Cardiac septum (tissue), 1 donor: ENCODE results near the gene GRIA4. TPM values are rescaled to one million over a fixed set of nuclear protein-coding genes. Genes with fewer than 3 reads are reported as not detected.

Experiments
- DNase-seq: peaks from one replicate; pipeline ENCODE4 v3.0.0-alpha.2; 2020; ENCODE audit warnings: low spot score
- intact Hi-C: fragments of 100-400 bp; cut with DNase I; formaldehyde crosslinking; loops from one replicate; pipeline ENCODE4 v1.14.0; 2022
- total RNA-seq: library from RNA; stranded (reverse); fragmentation: NEBNext Ultra II Directional; extraction: Animal tissue kit (Norgen Biotek cat#: 25700); gene quantifications from one replicate; pipeline ENCODE4 v1.2.1, GENCODE V29; 2021
- donor health status: DM: no; HTN: no; CAD: no.

GRIA4 gene
- total RNA-seq, 1 donor from 2014 or later, result 0.43 TPM

DNA sequence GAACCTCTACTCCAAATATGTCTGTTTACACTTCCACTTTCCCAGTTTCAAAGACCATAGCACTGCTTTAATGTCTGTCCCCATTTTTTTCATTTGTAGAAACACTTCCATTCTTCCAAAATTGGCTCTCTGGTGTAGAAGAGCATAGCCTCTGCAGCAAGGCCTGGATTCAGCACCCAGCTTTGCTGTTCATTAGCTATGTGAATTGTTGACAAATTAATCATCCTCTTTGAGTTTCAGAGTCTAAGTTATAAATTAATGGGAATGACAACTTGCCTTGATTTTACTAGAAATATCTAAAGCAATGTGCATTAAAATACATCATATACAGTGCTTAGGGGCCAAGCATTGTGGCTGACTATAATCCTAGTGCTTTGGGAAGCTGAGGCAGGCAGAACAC is 22.4 kb downstream of the GRIA4 start:
- intact Hi-C loops, result no loop called here
- DNase-seq, result no peak

DNA sequence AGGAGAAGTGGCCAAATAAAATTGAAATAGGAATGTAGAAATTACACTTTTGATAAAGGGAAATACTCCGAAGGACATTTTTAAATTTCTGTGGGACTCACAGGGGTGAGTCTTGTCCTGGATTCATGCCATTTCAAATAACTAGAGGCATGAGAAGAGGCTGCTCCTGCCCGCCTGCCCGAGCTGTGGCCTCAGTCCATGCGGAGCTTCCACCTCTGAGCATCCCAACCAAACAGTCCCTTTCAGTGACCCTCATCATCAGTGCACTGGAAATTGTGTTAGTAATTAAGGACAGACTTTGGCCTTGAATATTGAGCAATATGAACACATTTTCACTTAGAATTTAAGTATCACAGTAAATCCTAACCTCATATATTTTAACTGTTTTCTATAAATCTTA is 25.6 kb downstream of the GRIA4 start:
- no peak for DNase-seq
- intact Hi-C loops, result no loop called here

DNA sequence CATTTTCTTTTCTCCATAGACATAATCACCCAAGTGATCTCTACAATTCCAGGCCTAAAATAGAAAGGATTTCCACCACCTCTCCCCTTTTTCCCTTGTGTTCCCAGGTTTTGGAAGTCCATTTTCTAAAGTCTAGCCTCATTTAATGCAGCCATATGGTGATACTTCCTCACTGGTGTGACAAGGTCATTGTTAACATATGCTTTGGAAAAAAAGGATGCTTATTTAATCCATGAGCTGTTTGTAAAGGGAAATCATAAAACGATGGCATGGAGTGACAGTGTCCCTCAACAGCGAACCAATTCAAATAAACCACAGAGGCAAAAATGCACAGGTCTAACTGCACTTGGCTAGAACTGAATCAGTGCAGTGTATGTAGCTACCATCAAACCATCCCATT is 26.6 kb downstream of the GRIA4 start:
- no peak for DNase-seq

DNA sequence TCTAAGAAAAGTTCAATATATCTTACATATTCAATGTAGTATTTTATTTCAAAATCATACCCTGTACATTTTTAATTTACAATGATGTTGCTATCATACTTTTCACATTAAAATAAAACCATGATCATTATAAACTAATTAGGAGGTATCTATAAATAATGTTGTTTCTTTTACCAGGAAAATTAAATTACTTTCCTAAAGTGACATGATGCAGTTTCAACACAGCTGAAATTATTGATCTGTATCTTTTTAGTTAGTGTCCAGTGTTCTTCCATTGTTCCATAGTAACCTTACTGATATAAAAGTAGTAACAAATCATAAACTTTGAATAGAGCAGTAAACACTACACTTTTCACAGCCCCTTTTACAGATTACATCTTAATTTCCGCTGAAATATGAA is 29.7 kb downstream of the GRIA4 start:
- intact Hi-C loops, result no loop called here
- no peak for DNase-seq

More for the DNA sequence above, 26.6 kb downstream of the GRIA4 start:
- intact Hi-C loops, result no loop called here

DNA sequence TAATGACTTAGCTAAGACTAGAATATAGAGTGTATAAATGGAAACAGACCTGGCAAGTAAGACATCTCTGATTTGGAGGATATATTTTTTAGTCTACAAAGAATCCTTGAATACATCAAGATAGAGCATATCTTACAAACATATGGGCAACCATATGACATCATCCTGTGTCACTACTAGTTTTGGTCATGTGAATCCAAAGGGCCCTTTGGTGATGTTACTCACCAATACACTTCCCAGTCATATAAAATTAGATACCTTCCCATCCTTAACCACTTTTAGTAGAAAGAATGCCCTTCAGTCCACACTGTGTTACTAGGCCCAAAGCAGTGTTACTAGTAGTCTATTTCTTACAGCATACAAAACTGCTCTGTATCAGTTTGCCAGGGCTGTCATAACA is 31.6 kb downstream of the GRIA4 start:
- intact Hi-C loops, result no loop called here
- no peak for DNase-seq

DNA sequence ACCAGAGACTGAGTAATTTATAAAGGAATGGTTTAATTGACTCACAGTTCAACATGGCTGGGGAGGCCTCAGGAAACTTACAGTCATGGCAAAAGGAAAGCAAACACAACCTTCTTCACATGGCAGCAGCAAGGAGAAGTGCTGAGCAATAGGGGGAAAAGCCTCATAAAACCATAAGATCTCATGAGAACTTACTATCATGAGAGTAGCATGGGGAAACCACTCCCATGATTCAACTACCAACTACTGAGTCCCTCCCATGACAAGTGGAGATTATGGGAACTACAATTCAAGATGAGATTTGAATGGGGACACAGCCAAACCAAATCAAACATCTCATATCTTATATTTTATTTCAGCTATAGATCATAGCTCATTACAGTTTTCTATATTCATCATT is 33.0 kb downstream of the GRIA4 start:
- no peak for DNase-seq
- intact Hi-C loops, result no loop called here

DNA sequence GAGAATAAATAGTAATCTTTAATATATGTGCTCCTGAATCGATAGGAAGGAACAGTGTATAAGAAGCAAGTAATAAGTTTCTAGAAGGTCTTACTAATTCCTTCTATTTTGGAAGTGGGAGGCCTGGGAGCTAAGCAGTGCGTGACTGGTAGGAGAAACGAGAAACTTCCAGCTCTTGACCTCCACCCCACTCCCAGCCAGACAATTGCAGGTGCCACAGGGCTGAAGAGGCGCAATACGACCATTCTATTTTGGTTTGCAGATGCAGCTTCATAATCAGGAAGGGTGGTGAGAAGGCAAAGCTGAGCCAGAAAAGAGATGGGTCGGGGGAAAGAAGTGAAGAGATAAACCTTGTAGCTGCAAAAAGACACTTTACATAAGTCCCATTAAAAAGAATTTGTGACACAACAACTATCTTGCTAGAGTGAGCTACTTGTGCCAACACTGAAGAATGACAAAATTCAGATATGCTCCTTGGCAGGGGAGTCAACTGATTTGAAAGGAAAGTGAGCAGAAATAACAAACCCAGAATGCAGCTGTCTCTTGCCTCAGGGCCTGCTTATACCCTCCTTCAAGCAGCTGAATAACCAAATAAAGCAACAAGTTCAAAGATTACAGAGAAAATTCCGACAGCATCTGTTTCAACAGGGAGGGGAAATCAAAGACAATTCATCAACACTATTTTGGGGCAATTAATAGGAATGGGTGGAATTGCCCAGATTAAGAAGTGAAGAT is 35.1 kb downstream of the GRIA4 start:
- intact Hi-C loops, result no loop called here
- DNase-seq, result no peak

DNA sequence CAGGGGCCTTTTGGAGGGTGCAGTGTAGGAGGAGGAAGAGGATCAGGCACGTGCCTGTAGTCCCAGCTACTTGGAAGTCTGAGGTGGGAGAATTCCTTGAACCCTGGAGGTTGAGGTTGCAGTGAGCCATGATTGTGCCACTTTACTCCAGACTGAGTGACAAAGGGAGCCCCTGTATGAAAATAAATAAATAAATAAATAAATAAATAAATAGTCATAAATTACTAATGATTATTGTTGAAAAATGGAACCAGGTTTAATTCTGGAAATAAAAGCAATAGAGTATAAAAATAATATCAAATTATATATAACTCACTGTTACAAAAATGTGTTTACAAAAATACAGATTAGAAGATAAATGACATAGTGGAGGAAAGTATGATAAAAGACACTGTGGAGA is 37.9 kb downstream of the GRIA4 start:
- intact Hi-C loops, result no loop called here
- no peak for DNase-seq

DNA sequence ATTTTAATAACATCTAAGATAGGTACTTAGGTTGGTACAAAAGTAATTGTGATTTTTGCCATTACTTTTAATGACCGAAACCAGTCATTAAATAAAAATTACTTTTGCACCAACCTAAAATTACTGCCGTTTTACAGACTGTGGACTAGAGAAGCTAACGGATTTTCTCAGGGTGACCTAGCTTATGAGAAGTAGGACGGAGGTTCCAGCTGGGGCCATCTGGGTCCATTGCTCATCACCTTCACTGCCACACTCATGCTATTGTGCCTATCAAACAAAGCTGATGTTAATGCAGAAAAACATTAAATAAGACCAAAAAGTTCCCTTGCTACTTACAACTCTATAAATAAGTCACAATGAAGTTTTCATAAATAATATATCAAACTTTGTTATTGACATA is 38.9 kb downstream of the GRIA4 start:
- DNase-seq, result no peak
- intact Hi-C loops, result no loop called here

DNA sequence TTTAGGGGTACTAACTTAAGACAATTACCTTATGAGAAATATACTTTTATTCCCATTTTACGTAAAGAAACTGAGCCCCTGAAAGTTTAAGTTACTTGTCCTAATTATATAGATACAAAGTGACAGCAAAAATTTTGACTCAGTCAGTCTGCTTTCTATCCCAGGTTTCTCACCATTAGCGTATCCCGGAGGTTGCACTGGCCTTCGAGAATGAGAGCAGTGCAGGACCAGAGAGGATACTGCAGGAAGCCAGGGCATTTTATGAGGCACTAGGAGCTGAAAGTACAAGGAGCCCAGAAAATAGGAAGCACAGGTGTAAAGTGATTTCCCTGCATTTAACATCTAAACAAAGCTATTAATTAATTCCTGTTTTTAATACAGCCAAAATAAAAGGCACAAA is 55.4 kb downstream of the GRIA4 start:
- intact Hi-C loops, result no loop called here
- DNase-seq, result no peak

DNA sequence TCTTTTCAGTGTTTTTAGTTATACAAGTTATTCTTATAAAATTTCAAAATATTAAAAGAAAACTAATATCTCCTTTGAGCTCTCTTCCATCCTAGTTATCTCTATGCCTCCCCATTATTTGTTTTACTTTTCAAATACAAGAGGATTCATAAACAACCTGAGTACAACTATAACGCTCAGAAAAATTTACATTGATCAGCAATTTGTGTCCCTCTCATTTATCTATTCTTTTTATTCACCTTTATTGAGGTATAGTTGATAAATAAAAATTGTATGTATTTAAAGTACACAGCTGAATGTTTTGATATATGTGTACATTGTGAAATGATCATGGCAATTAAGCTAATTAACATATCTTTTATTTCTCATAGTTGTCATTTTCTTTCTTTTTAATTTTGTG is 57.6 kb downstream of the GRIA4 start:
- no peak for DNase-seq
- intact Hi-C loops, result no loop called here

DNA sequence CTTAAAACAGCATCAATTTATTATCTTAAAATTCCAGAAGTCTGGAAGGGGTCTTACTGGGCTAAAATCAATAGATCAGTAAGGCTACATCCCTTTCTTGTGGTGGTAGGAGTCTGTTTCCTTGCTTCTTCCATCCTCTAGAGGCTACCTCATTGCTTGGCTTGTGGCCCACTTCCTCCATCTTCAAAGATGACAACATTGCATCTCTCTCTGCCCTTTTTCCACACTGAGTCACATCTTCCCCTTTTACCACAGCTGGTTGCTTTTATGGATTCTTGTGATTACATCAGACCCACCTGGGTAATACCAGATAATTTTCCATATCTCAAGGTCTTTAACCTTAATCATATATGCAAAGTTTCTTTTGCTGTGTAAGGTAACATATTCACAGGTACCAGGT is 60.9 kb downstream of the GRIA4 start:
- intact Hi-C loops, result no loop called here
- no peak for DNase-seq

DNA sequence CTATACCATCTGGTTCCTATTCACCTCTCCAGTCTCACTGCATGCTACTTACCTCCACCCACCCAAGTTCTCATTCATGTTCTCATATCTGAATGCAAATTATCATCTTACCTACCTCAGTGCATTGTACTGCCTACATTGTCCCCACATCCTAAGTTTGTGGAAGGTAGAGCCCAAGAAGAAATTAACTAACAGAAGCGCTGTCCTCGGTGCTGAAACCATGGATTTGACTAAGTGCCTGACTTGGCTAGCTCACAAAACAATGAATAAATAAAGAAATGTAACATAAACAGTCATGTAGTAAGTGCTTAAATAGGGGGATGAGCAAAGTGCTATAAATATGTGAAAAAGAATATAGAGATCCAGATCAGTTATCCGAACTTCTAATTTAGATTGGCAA is 63.2 kb downstream of the GRIA4 start:
- DNase-seq, result no peak
- intact Hi-C loops, result no loop called here

DNA sequence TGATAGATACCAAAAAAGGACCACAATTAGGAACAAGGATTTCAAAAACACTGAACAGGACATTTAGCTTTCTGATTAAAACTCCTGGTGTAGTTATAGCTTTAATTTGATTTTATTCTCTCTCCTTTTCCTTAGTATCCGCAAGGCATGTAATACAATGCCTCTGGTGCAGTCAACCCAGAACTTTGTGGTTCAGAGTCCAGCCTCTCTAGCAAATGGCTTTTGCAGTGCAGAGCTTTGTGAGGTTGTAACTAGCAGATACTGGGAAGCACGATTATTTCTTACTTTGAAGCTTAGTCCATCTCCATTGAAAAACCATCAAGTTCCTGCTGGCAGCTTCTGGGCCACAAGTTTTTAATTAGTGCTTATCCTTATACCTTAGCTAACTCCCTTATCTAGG is 79.8 kb downstream of the GRIA4 start:
- DNase-seq, result no peak
- intact Hi-C loops, result no loop called here

DNA sequence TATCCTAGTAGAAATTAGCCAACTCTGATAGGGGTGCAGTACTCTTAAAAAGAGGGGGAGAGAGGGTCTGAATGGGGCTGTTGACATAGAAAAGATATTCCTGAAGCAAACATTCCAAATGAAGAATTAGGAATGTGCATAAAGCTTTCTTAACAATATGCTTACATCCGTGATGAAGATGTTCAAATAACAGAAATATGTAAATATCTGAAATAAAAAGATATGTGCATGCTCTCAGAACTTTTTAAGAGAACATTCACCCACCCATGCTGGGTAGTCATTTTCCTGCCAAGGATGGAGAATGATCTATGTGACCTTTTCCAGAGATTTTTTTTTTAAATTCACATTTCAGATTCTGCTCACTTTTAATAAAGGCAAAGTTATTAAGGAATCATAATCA is 80.6 kb downstream of the GRIA4 start:
- intact Hi-C loops, result no loop called here
- DNase-seq, result no peak

DNA sequence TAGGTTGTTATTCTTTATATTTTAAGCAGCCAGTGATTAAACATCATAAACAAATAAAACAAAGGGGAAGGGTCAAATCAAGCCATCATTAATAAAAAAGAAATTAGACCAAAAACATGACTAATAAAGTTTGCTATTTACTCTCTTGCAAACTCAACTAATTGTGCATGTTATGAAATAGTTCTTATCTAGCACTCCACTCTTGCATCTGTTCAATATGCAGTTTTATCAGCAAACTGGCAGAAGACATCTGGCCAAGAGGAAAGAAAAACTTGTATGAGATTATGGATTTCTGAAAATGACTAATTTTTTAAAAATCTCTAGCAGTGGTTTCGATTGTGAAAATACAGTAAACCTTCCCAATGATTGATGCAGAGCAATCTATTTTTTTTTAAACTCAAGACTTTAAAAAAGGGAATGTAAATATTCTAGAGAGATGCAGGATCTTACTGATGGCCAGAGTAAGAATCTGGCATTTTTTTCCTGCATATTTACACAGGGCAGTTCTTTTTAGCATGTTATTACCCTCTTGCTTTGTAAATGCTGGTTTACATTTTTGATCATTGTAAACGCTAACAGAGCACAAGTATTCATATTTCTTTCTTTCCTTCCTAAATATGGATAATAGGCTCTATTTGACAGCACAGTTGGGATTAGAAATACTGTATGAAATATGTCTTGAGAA is 83.3 kb downstream of the GRIA4 start:
- no peak for DNase-seq
- intact Hi-C loops, result no loop called here

DNA sequence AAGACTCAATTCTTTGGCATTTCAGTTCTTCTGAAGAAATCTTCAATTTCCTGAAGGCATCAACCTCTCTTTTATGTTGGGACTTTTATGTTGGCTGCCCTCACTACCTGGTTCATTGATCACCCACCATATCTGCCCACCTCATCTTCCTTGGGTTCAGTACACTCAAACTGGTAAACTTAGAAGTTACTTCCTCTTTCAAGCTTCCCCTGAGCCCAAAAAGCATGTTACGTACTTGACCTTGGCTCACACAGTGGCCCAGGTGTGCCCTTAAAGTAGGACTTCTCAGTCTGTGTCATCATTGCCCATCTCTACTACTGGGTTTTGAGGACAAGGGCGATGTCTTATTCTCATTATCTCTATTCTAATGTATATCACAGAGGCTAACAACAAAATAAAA is 86.1 kb downstream of the GRIA4 start:
- DNase-seq, result no peak
- intact Hi-C loops, result no loop called here

DNA sequence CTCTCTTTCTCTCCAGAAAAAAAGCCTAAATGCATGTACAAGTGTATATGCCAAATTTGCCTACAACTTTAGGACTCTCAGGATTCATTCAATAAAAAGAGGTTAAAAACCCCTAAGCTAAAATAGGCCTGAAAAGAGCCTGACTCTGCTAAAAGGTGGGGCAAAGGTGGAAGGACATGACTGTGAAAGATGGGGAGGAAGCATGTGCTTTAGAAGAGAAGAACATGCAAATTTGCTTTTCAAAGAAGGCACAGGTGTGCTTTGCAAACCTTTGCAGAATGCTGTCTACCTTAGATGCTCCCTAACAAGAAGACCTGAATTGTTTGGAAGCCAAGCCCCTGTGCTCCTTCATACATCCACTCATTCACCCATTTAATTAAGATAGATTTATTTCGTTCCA is 87.4 kb downstream of the GRIA4 start:
- DNase-seq, result no peak
- intact Hi-C loops, result no loop called here

DNA sequence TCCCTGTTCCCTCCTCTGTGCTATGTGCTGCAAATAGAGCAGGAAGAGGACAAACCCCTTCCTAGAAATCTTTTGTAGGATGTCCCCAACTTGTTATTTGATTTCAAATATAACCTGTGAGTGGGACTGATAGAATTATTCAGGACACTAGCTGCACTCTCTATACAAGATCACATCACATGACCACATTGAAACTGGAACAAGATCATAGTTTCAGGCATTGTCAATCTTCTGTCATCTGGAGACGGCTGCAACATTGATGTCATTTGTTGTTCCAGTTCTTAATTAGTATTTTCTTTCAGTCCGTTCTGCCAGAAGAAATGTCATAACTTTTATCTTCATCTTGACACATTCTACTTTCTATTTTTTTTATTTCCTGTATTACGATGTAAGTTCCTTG is 89.3 kb downstream of the GRIA4 start:
- no peak for DNase-seq
- intact Hi-C loops, result no loop called here

DNA sequence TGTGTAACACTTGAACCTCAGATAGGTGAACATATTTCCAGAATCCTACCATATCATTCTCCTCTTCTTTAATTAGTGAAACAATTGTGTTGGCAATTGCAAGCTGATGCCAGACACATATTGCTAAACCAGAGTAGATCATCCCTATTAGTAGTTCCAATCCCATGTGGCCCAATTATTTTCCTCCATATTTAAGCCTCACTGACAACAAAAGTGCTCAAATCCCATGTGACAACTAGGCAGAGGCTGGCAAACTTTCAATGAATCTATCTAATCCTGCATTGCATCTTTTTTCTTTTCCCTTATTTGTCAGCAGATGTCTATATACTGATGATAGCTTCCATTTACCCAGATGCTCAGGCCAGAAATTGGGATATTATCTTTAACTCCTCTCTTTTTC is 90.4 kb downstream of the GRIA4 start:
- intact Hi-C loops, result no loop called here
- DNase-seq, result no peak

DNA sequence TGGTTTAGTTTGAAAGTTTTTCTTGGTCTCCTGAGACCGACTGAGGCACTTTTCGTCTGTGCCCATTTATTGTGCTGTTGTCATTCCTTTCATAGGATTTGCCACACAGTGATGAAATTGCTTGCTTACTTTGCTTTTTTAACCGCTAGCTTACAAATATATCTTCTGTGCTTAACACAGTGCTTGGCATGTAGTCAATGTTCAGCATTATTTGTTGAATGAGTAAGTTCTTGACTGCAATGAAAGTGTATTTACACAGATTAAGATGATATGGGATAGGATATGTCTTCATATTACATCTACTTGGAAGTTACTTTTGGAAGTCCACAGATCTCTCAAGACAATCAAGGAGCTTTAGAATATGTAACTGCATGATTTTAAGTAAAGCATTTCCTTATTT is 91.2 kb downstream of the GRIA4 start:
- intact Hi-C loops, result no loop called here
- DNase-seq, result no peak
